MM.1S (cell line): ENCODE measurements around the gene YIPF6.
"Not testable (repeated sequence)": the region's sequence is repeated elsewhere in the genome, so short reads cannot be mapped to it uniquely, and the experiment has no call there.

Experiments
- DNase-seq: peaks from one replicate; pipeline ENCODE4 v3.0.0-alpha.2; 2015
- H2AFZ ChIP-seq: fragments of 300-600 bp; sonication (generic); 2 replicates; pipeline ENCODE4 v1.6.0; 2016; ENCODE audit warnings: antibody characterized with exemption, low read length
- H3F3A ChIP-seq: fragments of 300-600 bp; sonication (generic); 2 replicates; pipeline ENCODE4 v1.6.1; 2016; ENCODE audit warnings: mild to moderate bottlenecking, antibody characterized with exemption, low read length, moderate library complexity, mixed read lengths; ENCODE audit not compliant: insufficient read depth
- H3K27ac ChIP-seq: fragments of 300-600 bp; sonication (generic); 2 replicates; pipeline ENCODE4 v1.5.1; 2016; ENCODE audit warnings: mild to moderate bottlenecking, low read length
- H3K27me3 ChIP-seq: fragments of 300-600 bp; sonication (generic); replicated peaks from 2 replicates; pipeline ENCODE4 v1.6.0; 2016; ENCODE audit warnings: low read length; ENCODE audit not compliant: insufficient read depth
- H3K36me3 ChIP-seq: fragments of 300-600 bp; sonication (generic); replicated peaks from 2 replicates; pipeline ENCODE4 v1.6.1; 2016; ENCODE audit warnings: mild to moderate bottlenecking, low read length, mixed read lengths; ENCODE audit not compliant: insufficient read depth
- H3K4me1 ChIP-seq: fragments of 300-600 bp; sonication (generic); 2 replicates; pipeline ENCODE4 v1.6.1; 2016; ENCODE audit warnings: low read length, mixed read lengths
- H3K4me2 ChIP-seq: fragments of 300-600 bp; sonication (generic); 2 replicates; pipeline ENCODE4 v1.6.0; 2016; ENCODE audit warnings: low read depth, low read length
- H3K4me3 ChIP-seq: fragments of 300-600 bp; sonication (generic); 2 replicates; pipeline ENCODE4 v1.5.1; 2016; ENCODE audit warnings: low read length, mixed read lengths
- H3K79me2 ChIP-seq: fragments of 300-600 bp; sonication (generic); 2 replicates; pipeline ENCODE4 v1.6.1; 2016; ENCODE audit warnings: mixed run types, low read length, mixed read lengths
- H3K9ac ChIP-seq: fragments of 300-600 bp; sonication (generic); 2 replicates; pipeline ENCODE4 v1.6.1; 2016; ENCODE audit warnings: low read length, mixed read lengths
- H3K9me2 ChIP-seq: fragments of 300-600 bp; sonication (generic); replicated peaks from 2 replicates; pipeline ENCODE4 v1.6.1; 2016; ENCODE audit warnings: mild to moderate bottlenecking, low read length, mixed read lengths; ENCODE audit not compliant: insufficient read depth
- H3K9me3 ChIP-seq: fragments of 300-600 bp; sonication (generic); replicated peaks from 2 replicates; pipeline ENCODE4 v1.6.1; 2016; ENCODE audit warnings: mild to moderate bottlenecking, low read length, mixed read lengths; ENCODE audit not compliant: insufficient read depth
- H4K20me1 ChIP-seq: fragments of 300-600 bp; sonication (generic); 2 replicates; pipeline ENCODE4 v1.6.1; 2016; ENCODE audit warnings: mild to moderate bottlenecking, low read length, moderate library complexity, mixed read lengths; ENCODE audit not compliant: insufficient read depth
- EZH2 ChIP-seq: fragments of 300-600 bp; sonication (generic); optimal IDR thresholded peaks from 2 replicates; pipeline ENCODE3; 2017; ENCODE audit warnings: low read depth, mild to moderate bottlenecking, antibody characterized with exemption, low read length, mixed read lengths
- EZH2phosphoT487 ChIP-seq: fragments of 300-600 bp; sonication (generic); IDR thresholded peaks from 2 replicates; pipeline ENCODE4 v1.6.1; 2018; ENCODE audit warnings: antibody characterized with exemption, low read length
- TF ChIP-seq, protein P1 (sequence below): fragments of 300-600 bp; sonication (generic); IDR thresholded peaks from 2 replicates; pipeline ENCODE4 v1.5.1; 2016; ENCODE audit warnings: antibody characterized with exemption, low read length, mixed read lengths

The YIPF6 gene

DNA sequence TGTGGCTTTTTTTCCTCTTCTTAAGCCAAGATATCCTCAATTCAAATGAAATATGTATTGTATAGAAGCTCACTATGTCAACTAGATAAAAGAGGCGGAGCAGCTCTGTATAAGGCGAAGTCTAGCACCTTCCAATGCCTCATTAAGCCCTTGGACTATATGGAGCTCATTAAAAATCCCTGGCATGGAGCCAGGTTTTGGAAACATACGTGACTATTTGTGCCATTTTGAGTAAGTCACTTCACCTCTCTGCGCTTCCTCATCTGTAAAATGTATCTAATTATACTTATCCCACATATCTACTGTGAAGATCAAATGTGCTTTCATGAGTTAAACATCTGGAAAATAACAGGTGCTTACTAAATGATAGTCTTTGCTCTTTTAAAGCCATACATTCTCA is 57.2 kb downstream of the YIPF6 start:
- no peak overlapping the region for H3K4me3 ChIP-seq
- no peak overlapping the region for H3K9ac ChIP-seq

DNA sequence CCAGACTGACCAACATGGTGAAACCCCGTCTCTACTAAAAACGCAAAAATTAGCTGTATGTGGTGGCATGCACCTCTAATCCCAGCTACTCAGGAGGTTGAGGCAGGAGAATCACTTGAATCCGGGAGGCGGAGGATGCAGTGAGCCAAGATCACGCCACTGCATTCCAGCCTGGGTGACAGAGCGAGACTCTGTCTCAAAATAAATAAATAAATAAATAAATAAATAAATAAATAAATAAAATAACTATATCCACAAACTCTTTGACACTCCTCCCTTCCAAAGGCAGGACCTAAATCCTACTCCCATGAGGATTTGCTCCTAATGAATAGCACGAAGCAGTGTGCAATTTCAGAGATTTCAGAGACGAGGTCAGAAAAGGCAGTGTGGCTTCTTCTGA is 58.3 kb downstream of the YIPF6 start:
- H3K4me3 ChIP-seq, H3F3A ChIP-seq, H3K4me2 ChIP-seq, H2AFZ ChIP-seq, H3K9me2 ChIP-seq, H4K20me1 ChIP-seq, H3K27ac ChIP-seq, H3K9ac ChIP-seq, H3K9me3 ChIP-seq, H3K79me2 ChIP-seq, DNase-seq, H3K36me3 ChIP-seq, H3K4me1 ChIP-seq, H3K27me3 ChIP-seq: not testable (repeated sequence)

More for the DNA sequence above, 57.2 kb downstream of the YIPF6 start:
- no peaks in the 10 kb centered on the region for H3K36me3 ChIP-seq
- H3K27me3 ChIP-seq, result no peaks in the 10 kb centered on the region
- DNase-seq, result no peak
- no peaks in the 10 kb centered on the region for H3K9me3 ChIP-seq
- no peak overlapping the region for H3K27ac ChIP-seq
- H3K79me2 ChIP-seq, result no peaks in the 10 kb centered on the region
- H3K4me2 ChIP-seq, result no peak overlapping the region
- no peak overlapping the region for H2AFZ ChIP-seq
- no peak for TF ChIP-seq EZH2phosphoT487
- TF ChIP-seq, protein P1, sequence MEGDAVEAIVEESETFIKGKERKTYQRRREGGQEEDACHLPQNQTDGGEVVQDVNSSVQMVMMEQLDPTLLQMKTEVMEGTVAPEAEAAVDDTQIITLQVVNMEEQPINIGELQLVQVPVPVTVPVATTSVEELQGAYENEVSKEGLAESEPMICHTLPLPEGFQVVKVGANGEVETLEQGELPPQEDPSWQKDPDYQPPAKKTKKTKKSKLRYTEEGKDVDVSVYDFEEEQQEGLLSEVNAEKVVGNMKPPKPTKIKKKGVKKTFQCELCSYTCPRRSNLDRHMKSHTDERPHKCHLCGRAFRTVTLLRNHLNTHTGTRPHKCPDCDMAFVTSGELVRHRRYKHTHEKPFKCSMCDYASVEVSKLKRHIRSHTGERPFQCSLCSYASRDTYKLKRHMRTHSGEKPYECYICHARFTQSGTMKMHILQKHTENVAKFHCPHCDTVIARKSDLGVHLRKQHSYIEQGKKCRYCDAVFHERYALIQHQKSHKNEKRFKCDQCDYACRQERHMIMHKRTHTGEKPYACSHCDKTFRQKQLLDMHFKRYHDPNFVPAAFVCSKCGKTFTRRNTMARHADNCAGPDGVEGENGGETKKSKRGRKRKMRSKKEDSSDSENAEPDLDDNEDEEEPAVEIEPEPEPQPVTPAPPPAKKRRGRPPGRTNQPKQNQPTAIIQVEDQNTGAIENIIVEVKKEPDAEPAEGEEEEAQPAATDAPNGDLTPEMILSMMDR, result no peak
- TF ChIP-seq EZH2, result no peak
- no peaks in the 10 kb centered on the region for H3F3A ChIP-seq
- no peaks in the 10 kb centered on the region for H3K4me1 ChIP-seq
- H3K9me2 ChIP-seq, result no peaks in the 10 kb centered on the region
- H4K20me1 ChIP-seq, result no peaks in the 10 kb centered on the region

DNA sequence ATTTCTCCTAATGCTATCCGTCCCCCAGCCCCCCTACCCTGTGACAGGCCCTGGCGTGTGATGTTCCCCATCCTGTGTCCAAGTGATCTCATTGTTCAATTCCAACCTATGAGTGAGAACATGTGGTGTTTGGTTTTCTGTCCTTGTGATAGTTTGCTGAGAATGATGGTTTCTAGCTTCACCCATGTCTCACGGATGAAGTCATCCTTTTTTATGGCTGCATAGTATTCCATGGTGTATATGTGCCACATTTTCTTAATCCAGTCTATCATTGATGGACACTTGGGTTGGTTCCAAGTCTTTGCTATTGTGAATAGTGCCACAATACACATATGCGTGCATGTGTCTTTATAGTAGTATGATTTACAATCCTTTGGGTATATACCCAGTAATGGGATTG is 61.1 kb downstream of the YIPF6 start:
- not testable (repeated sequence) for H3K9me2 ChIP-seq

DNA sequence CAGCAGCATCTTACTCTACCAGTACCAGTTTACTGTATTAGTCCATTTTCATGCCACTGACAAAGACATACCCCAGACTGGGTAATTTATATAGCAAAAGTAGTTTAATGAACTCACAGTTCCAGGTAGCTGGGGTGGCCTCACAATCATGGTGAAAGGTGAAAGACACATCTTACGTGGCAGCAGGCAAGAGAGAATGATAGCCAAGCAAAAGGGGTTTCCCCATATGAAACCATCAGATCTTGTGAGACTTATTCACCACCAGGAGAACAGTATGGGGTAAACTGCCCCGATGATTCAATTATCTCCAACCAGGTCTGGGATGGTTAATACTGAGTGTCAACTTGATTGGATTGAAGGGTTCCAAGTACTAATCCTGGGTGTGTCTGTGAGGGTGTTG is 69.3 kb downstream of the YIPF6 start:
- H3K4me3 ChIP-seq, result no peak overlapping the region
- H3K27me3 ChIP-seq, result no peaks in the 10 kb centered on the region
- H3K79me2 ChIP-seq, result no peaks in the 10 kb centered on the region
- no peaks in the 10 kb centered on the region for H3K9me2 ChIP-seq
- H3F3A ChIP-seq, result no peaks in the 10 kb centered on the region
- no peaks in the 10 kb centered on the region for H4K20me1 ChIP-seq
- H3K4me2 ChIP-seq, result no peak overlapping the region
- DNase-seq, result no peak
- H3K4me1 ChIP-seq, result no peaks in the 10 kb centered on the region
- no peak overlapping the region for H3K9ac ChIP-seq
- no peak overlapping the region for H3K27ac ChIP-seq
- H3K9me3 ChIP-seq, result no peaks in the 10 kb centered on the region
- H2AFZ ChIP-seq, result no peak overlapping the region
- no peaks in the 10 kb centered on the region for H3K36me3 ChIP-seq
- TF ChIP-seq EZH2phosphoT487 (no peak), EZH2 (no peak)
- TF ChIP-seq, protein P1, result no peak

More for the DNA sequence above, 61.1 kb downstream of the YIPF6 start:
- H4K20me1 ChIP-seq, H3K4me2 ChIP-seq, H3K9me3 ChIP-seq, H3K4me1 ChIP-seq, H3K27me3 ChIP-seq, H3K27ac ChIP-seq, H2AFZ ChIP-seq, H3K36me3 ChIP-seq, H3F3A ChIP-seq, H3K9ac ChIP-seq, H3K4me3 ChIP-seq, H3K79me2 ChIP-seq, DNase-seq: not testable (repeated sequence)
